Ammon's horn (tissue), 1 donor: ENCODE data around the gene GNB3.
"Not testable (repeated sequence)": the region's sequence is repeated elsewhere in the genome, so short reads cannot be mapped to it uniquely, and the experiment has no call there.

Source experiments
- DNase-seq: peaks from one replicate; pipeline ENCODE4 v3.0.0-alpha.2; 2016; ENCODE audit warnings: low spot score

The GNB3 gene

DNA sequence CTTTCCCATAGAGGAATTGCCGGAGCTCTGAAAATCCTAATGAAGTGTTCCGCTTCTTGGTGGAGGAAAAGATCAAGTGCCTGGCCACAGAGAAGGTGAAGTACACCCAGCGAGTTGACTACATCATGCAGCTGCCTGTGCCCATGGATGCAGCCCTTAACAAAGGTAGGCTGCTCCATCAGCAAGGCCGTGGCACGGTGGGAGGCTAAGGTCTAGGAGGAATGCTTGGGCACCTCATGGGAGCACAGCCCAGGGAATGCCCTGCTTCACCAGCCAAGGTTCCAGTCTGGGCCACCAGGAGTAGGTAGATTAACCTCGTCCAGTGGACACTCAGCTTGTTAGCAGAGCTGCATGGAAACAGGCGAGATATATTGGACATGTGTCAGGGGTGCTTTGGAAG lies 20.2 kb downstream of the GNB3 start:
- DNase-seq, result no peak

GRCh38 chr12:6861391-6861790 lies 20.7 kb downstream of the GNB3 start:
- no peak for DNase-seq

- no peak for DNase-seq
These were observed 22.3 kb downstream of the GNB3 start for GRCh38 chr12:6863033-6863432.

- no peak for DNase-seq
These were observed 23.0 kb downstream of the GNB3 start for GRCh38 chr12:6863586-6864321.

GRCh38 chr12:6865307-6865706 lies 24.6 kb downstream of the GNB3 start:
- not testable (repeated sequence) for DNase-seq

GRCh38 chr12:6866163-6866919 lies 25.6 kb downstream of the GNB3 start:
- peak; percentile 4 for DNase-seq

DNA sequence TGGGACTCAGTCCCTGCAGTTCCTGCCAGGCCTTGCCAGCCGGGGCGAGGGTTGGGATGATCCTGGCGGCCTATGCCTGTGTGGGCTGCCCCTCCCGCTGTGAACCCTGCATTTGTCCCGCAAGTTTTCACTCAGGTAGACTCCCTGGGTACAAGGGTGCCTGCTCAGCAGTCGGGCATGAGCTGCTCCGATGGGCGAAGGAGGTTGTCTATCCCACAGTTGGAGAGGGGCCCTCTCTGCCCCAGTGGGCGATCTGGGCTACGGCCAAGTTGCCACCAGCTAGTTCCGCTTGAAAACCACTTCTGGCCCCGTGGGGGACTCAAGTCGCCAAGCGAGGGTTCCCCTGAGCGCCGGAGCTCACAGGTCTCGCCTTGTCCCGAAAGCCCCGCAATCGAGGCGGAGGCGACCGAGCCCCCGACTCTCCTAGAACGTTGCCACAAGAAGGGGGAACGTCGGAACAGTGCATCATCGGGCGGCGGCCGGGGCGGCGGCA lies 26.2 kb downstream of the GNB3 start:
- no peak for DNase-seq

DNA sequence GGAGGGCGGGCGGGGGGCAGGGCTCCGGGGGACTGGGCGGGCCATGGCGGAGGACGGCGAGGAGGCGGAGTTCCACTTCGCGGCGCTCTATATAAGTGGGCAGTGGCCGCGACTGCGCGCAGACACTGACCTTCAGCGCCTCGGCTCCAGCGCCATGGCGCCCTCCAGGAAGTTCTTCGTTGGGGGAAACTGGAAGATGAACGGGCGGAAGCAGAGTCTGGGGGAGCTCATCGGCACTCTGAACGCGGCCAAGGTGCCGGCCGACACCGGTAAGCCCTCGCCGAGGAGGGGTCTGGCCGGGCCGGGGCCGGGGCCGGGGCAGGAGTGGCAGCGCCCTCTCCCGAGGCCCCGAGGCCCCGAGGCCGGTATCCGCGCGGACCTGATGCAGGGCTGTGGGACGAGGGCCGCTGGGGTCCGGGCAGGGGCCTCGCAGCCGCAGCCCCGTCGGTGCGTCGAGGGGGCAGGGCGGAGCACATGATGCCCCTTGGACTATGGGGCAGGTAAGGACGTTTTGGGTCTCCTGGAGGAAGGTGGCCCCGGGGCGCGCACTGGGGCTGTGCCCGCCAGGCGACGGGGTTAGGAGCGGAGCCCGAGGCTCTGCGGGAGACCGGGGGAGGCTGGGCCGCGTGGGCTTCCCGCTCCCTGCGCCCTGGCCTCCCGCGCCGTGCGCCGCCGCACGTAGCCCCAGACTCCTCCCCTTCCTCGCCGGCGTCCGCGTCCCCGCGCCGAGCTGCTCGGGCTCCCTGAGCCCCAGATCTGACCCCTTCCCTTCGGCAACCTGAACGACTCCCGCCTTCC lies 26.9 kb downstream of the GNB3 start, which contains the start of gene TPI1:
Gene TPI1 (plus strand): TSS at position 119 of the 798 bp plus-strand sequence. CDS start 36 bp downstream, at position 155.
- DNase-seq, result peak; percentile 91

DNA sequence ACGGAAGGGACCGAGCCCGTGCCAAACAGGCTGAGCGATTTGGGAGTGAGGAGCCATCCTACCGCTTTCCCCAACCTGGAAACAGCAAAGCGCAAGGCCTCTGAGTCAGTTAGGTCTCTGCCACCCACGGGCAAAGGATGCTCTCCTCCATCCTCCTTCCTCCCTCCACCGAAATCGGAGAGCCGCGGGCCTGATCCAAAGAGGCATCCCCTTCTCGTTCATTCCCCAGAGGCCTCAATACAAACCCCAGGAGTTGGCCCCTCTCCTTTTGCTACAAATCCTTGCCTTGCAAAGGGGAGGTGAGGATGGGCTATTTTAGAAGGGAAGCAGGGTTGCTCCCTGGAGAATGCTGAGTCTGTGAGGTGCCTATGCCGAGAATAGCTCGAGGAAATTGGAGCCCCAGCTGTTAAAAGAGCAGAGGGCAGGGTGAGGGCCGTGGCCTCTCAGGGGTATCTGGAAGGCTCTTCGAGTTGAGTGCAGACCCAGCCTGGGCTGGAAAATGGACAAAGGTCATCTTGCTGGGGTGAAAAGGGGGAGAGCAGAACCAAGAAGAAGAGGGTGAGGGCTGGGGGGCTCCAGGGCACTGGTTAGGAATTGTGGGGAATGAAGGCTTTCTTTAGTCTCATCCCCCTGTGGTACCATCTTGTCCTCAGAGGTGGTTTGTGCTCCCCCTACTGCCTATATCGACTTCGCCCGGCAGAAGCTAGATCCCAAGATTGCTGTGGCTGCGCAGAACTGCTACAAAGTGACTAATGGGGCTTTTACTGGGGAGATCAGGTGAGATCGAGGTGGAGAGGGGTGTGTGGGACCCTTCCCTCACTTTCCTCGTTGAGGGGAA lies 27.7 kb downstream of the GNB3 start:
- DNase-seq, result peak; percentile 24

DNA sequence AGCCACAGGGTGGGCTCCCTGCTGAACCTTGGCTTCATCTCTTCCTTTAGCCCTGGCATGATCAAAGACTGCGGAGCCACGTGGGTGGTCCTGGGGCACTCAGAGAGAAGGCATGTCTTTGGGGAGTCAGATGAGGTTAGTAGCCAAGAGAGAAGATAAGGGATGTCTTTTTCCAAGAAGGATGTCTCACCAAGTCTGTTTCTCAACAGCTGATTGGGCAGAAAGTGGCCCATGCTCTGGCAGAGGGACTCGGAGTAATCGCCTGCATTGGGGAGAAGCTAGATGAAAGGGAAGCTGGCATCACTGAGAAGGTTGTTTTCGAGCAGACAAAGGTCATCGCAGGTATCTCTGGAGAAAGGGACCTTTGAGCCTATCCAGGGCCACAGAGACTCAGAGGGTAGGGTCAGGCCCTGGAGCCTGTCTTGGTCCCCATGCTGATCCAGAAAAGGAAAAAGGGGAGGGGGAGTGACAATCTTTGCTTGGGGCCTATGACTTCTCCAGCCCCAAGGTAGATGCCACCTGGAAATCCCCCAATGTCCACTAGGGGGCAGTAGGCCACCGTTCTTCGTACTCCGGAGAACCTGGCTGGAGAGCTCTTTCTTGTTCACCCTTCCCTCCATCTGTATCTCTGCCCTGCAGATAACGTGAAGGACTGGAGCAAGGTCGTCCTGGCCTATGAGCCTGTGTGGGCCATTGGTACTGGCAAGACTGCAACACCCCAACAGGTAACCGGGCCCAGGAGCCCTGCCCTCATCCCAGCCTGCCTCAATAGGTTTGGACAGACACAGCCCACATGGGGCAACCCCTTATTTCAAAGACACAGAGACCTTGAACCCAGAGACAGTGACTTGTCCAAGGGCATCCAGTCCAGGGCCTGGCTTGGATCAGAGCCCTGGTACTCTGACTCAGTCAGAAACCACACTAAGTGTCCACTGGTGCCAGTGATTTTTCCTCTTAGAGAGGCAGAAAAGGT lies 28.6 kb downstream of the GNB3 start:
- peak; percentile 78 for DNase-seq

DNA sequence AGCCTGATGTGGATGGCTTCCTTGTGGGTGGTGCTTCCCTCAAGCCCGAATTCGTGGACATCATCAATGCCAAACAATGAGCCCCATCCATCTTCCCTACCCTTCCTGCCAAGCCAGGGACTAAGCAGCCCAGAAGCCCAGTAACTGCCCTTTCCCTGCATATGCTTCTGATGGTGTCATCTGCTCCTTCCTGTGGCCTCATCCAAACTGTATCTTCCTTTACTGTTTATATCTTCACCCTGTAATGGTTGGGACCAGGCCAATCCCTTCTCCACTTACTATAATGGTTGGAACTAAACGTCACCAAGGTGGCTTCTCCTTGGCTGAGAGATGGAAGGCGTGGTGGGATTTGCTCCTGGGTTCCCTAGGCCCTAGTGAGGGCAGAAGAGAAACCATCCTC lies 29.6 kb downstream of the GNB3 start:
- DNase-seq, result not testable (repeated sequence)

DNA sequence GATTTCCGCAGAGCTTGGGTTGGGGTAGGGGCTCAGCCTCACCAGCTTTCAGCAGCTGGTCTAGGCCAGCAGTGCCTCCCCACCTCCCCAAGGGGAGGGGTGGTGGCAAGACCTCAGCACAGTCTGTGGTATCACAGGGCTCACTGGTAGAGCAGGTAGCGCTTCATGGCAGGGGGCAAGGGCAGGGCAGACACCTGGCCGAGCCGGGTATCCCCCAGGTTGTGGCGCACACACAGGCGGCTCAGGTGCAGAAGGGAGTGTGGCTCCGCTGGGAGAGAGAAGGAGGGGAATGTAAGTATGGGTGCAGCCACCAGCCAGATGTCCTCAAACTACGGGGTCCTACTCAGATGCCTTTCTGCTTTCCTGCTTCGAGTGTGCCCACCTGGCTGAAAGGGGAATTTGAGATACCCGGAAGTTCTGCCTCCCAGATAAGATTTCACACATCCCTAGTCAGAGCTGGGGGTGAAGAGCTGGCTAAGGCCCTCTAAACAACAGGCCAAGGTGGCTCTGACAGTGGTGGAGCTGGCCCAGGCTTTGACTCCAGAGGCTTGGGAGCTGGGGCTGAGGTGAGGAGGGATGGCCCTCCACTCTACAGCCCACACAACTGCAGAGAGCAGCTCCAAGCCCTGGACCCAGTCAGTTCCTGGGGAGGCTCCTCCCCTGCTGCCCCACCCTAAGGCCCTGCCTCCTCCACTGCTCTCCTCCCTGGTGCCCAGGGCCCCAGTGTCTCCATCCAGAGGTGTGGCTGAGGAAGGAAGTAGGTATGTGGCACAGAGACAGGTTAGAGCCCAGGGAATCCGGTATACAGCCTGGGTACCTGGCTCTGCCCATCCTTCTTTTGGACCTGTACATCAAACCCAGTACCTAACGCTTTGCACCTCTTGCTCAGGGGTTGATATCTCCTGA lies 30.6 kb downstream of the GNB3 start:
- DNase-seq, result peak; percentile 5

DNA sequence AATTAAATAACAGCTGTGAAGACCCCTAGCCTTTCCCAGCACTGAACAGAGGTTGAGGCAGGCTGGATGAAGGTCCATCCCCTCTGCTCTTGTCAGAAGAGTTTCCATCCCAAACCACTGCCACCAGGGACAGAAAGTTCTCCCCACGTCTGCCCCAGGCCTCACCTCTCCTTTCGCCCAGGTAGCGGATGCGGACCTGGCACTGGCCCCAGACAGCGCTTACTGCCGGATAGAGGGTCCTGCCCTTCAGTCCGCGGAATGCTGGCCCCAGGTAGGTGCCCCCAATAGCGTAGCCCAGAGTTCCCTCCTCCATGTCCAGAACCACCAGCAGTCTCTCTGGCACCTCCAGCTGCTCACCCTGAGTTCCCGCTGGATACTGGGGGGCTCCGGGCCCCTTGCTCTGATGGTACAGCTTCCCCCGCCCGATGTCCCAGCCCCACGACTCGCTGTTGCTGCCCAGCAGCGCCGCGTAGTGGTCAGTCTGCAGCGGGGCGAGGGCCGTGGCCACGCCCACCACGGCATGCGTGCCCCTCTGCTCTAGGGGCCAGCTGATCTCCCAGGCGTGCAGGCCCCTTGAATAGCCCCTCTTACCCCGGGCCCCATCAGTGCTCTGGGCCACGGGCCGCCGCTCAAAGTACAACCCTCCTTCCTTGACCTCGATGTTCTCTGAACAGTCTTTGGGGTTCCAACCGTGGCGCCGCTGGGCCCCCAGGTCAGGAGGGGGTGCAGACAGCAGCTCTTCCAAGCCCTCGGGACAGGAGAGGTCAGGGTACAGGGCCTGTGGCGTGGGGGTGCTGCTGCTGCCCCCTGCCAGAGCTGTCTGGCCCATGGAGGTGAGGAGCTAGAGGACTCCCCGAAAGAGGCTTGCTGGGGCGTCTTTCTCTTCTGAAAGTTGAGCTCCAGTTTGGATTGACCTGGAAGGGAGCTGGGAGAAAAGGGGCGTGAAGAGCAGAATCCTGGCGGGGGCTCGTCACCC lies 31.6 kb downstream of the GNB3 start:
- peak; percentile 92 for DNase-seq

DNA sequence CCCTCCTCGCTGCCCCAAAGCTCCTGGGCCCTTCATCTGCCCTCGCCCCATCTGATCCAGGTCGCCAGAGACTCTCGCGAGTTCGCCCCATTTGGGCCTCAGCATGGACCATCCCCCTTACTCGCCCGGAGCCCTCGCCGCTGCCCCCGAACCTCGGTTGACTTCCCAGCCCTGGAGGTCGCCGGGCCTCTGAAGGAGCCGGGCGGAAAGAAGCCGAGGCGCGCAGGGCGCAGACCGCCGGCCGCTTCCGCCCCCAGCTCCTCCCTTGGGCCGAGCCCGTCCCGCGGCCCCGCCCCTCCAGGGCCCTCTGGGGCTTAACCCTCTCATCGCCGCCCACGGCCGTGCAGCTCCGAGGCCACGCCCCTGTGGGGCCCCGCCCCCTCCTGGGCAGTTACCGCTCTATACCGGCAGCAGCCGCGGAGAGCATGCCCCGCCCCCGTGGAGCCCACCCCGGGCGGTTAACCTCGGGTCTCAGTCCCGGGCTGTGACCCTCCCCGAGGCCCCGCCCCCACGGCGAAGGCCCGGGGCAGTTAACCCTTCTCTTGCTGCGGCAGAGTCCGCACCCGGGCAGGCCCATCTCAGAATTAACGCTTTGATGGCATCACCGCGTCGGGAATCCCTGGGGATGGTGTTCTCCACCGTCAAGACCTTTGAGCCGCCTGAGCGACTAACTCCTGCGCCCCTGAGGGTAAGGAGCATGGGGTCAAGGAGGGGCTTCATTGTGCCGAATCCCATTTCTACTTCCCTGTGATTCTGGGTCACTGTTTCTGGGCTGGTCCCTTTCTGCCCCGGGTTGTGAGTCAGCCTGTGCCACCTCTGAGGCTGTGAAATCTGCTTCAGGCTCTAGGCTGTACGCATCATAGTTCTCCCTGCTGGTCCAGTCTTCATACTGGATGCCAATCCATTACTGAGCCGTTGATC lies 32.6 kb downstream of the GNB3 start, which contains the start of gene SPSB2:
Gene SPSB2 (minus strand): TSS at position 210 of the 921 bp plus-strand sequence. CDS start 402 bp downstream, outside the sequence.
- peak; percentile 95 for DNase-seq

DNA sequence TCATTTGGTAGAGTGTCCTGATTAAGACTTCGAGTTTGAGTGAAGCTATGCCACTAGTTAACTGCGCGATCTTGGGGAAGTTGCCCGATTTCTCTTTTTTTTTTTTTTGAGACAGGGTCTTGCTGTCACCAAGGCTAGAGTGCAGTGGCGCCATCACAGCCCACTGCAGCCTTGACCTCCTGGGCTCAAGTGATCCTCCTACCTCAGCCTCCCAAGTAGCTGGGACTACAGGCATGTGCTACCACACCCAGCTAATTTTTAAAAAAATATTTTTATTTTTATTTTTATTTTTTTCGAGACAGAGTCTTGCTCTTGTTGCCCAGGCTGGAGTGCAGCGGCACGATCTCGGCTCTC lies 33.3 kb downstream of the GNB3 start:
- DNase-seq, result not testable (repeated sequence)

GRCh38 chr12:6879824-6880223 lies 39.1 kb downstream of the GNB3 start:
- DNase-seq, result not testable (repeated sequence)

- no peak for DNase-seq
These were observed 42.5 kb downstream of the GNB3 start for GRCh38 chr12:6883252-6883651.
